ENCODE data around the gene ZFYVE27.
A peak's percentile ranks its signal among the peaks of the same experiment; 100 is the strongest.

The ZFYVE27 gene

GRCh38 chr10:97714401-97715258 lies 22.3 kb upstream of the ZFYVE27 start:
- DNase-seq (ENCODE audit: low spot score) = peak; percentile 65

- DNase-seq (ENCODE audit: low spot score) = no peak
Measured at GRCh38 chr10:97715259-97715874, 21.6 kb upstream of the ZFYVE27 start.

- no peak for DNase-seq (ENCODE audit: low spot score)
Measured at GRCh38 chr10:97717627-97718026, 19.3 kb upstream of the ZFYVE27 start.

GRCh38 chr10:97718178-97718577 lies 18.8 kb upstream of the ZFYVE27 start:
- no peak for DNase-seq (ENCODE audit: low spot score)

GRCh38 chr10:97718659-97719142 lies 18.2 kb upstream of the ZFYVE27 start:
- DNase-seq (ENCODE audit: low spot score) = peak; percentile 39

- DNase-seq (ENCODE audit: low spot score) = no peak
Measured at GRCh38 chr10:97719602-97720001, 17.3 kb upstream of the ZFYVE27 start.

GRCh38 chr10:97721871-97722780 lies 14.8 kb upstream of the ZFYVE27 start:
- no peak for DNase-seq (ENCODE audit: low spot score)

GRCh38 chr10:97723001-97723400 lies 13.9 kb upstream of the ZFYVE27 start:
- no peak for DNase-seq (ENCODE audit: low spot score)

- DNase-seq (ENCODE audit: low spot score) = no peak
Measured at GRCh38 chr10:97724341-97724941, 12.5 kb upstream of the ZFYVE27 start.

GRCh38 chr10:97726636-97727178 lies 10.2 kb upstream of the ZFYVE27 start:
- DNase-seq (ENCODE audit: low spot score) = peak; percentile 43

- DNase-seq (ENCODE audit: low spot score) = no peak
Measured at GRCh38 chr10:97729014-97729413, 7.9 kb upstream of the ZFYVE27 start.

- peak; percentile 54 for DNase-seq (ENCODE audit: low spot score)
Measured at GRCh38 chr10:97731346-97732051, 5.4 kb upstream of the ZFYVE27 start.

GRCh38 chr10:97732052-97732359 lies 4.9 kb upstream of the ZFYVE27 start:
- DNase-seq (ENCODE audit: low spot score) = no peak

- no peak for DNase-seq (ENCODE audit: low spot score)
Measured at GRCh38 chr10:97733256-97733655, 3.7 kb upstream of the ZFYVE27 start.

GRCh38 chr10:97734021-97734420 lies 2.9 kb upstream of the ZFYVE27 start:
- DNase-seq (ENCODE audit: low spot score) = no peak

GRCh38 chr10:97736403-97736901 lies 476 bp upstream of the ZFYVE27 start:
- no peak for DNase-seq (ENCODE audit: low spot score)

- no peak for DNase-seq (ENCODE audit: low spot score)
Measured at GRCh38 chr10:97737770-97738265, 890 bp downstream of the ZFYVE27 start.

- DNase-seq (ENCODE audit: low spot score) = no peak
Measured at GRCh38 chr10:97738616-97739015, 1.7 kb downstream of the ZFYVE27 start.

- DNase-seq (ENCODE audit: low spot score) = no peak
Measured at GRCh38 chr10:97740613-97741012, 3.7 kb downstream of the ZFYVE27 start.

- no peak for DNase-seq (ENCODE audit: low spot score)
Measured at GRCh38 chr10:97743169-97743943, 6.4 kb downstream of the ZFYVE27 start.

Measured in HuH-7 (cell line).